Stimulated activated CD8-positive, alpha-beta memory T cell treated with anti-CD3 and anti-CD28 coated beads, Interleukin-7, amount 100 ng/mL, for 24 hours (primary cell): ENCODE measurements around the gene TCIRG1.

Source experiments
- DNase-seq: peaks from one replicate; pipeline ENCODE4 v3.0.0-alpha.2; 2020; ENCODE audit warnings: low read depth

TCIRG1 gene

DNA sequence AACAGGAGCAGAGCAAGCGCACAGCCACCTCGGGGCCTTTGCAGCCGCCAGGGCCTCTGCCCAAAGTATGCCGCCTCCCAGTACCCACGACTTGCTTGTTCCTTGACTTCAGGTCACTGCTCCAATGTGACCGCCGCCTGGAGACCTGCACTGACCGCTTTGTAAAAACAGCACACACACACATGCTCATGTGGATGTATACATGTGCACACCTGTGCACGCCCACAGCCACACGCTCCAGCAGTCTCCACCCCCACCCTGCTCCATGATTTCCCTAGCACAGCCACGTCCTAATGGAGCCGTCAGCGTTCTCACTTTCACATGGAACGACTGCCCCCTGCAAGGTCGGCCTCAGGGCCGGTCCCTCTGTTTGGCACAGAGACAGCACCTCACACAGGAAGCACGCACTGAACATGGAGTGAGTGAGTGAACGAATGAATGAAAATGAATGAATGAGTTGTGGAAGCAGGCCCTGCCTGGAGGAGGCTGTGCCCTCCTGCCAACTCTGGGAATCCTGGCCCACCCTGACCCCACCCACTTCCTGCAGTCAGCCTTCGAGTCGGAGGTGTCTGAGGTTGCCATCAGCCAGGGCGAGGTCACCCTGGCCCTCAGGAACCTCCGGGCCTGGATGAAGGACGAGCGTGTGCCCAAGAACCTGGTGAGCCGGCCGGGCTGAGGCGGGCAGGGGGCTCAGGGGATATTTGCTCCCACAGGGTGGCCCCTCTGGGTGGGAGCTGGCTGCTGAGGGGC, 20.7 kb upstream of the TCIRG1 start:
- DNase-seq, result no peak

DNA sequence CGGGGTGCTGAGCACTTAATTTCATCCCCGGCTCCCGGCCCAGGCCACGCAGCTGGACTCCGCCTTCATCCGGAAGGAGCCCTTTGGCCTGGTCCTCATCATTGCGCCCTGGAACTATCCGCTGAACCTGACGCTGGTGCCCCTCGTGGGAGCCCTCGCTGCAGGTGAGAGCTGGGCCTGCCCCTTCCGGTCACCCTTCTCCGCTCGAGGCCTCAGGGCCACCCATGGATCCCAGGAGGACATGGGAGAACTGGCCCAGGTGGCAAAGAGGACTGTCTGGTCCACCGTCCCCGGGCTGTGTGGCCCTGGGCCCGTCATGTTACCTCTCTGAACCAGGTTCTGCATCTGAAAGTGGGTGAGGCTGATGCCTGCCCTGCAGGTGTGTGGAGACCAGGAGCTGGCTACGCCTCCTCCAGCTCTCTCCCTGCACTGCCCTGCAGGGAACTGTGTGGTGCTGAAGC, 20.1 kb upstream of the TCIRG1 start:
- no peak for DNase-seq

- no peak for DNase-seq
Observed at GRCh38 chr11:68019486-68019885, 19.3 kb upstream of the TCIRG1 start.

GRCh38 chr11:68020575-68020974, 18.2 kb upstream of the TCIRG1 start:
- no peak for DNase-seq

- DNase-seq, result no peak
Observed at GRCh38 chr11:68021167-68021787, 17.5 kb upstream of the TCIRG1 start.

DNA sequence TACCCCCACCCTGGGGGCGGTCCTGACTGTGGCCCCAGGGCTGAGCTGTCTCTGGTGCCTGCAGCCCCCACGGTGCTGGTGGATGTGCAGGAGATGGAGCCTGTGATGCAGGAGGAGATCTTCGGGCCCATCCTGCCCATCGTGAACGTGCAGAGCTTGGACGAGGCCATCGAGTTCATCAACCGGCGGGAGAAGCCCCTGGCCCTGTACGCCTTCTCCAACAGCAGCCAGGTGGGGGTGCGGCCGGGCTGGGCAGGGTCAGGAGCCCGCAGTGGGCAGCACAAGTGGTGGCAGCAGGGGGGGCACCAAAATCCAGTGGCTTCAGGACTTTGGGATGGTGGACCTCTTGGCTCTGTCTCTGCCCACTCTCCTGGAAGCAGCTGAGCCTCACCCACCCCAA, 16.3 kb upstream of the TCIRG1 start:
- no peak for DNase-seq

- no peak for DNase-seq
Observed at GRCh38 chr11:68024508-68024907, 14.3 kb upstream of the TCIRG1 start.

- no peak for DNase-seq
Observed at GRCh38 chr11:68025047-68025446, 13.8 kb upstream of the TCIRG1 start.

- no peak for DNase-seq
Observed at GRCh38 chr11:68026391-68027105, 12.3 kb upstream of the TCIRG1 start.

DNA sequence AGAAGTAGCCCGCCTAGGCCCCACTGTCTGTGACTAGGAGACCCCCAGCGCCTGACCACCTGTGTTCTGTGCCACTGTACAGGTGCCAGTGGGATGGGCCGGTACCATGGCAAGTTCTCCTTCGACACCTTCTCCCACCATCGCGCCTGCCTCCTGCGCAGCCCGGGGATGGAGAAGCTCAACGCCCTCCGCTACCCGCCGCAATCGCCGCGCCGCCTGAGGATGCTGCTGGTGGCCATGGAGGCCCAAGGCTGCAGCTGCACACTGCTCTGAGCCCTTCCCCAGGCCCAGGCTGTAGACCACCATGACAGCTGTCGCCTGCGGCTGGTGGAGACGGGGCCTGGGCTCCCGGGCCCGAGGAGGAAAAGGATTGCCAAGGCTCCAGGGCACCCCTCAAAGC, 11.2 kb upstream of the TCIRG1 start:
- no peak for DNase-seq

GRCh38 chr11:68028802-68029545, 9.9 kb upstream of the TCIRG1 start:
- no peak for DNase-seq

DNA sequence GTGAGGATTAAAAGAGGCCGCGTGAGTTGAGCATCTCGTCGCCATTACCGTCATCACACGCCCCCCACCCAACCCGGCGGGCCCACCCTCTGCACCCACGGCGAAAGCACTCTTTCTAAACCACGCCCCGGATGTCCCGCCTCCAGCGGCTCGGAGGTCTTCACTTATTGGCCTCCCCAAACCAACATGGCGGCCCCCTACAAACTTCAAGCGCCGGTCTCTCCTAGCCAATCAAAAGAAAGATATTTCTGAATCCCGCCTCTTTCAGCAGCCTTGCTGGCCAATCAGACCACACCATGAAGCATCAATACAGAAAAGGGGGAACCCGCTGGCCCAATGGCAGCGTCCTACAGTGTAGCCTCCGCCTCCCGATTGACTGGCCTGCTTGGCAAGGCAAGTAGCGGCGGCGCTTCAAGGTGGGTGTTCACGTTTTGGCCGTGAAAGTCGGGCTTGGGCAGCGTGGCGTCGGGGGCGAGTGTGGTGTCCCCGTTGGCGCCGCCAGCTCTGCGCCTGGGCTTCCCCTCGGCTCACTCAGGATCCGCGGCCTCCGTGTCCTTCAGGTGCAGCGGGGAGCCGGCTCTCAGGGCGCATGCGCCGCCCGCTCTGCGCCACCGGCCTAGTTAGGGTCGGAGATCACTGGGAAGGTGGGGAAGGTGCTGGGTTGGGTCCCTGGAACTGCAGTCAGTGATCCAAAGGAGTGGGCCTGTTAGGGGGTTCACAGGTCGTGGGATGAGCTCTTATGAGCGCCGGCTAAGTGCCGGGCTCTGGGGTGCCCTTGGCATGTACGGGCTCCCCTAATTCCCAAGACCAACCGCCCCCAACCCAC, 8.3 kb upstream of the TCIRG1 start, which contains the start of gene NDUFS8:
Gene NDUFS8 (plus strand): TSS at position 364 of the 826 bp plus-strand sequence. CDS start 1,471 bp downstream, outside the sequence.
- DNase-seq, result peak; percentile 99

DNA sequence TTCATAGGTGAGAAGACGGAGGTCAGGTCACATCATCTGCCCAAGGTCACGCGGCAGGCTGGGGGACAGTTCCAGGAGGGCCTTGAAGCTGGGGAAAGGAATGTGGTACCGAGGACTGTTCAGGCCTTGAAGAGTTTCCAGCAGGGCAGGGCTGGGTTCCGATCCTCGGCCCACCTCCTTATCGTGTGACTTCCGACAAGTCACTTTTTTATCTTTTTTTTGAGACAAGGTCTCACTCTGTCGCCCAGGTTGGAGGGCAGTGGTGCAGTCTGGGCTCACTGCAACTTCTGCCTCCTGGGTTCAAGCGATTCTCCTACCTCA, 7.7 kb upstream of the TCIRG1 start:
- no peak for DNase-seq

- no peak for DNase-seq
Observed at GRCh38 chr11:68032003-68032402, 6.8 kb upstream of the TCIRG1 start.

- DNase-seq, result no peak
Observed at GRCh38 chr11:68032997-68033707, 5.7 kb upstream of the TCIRG1 start.

DNA sequence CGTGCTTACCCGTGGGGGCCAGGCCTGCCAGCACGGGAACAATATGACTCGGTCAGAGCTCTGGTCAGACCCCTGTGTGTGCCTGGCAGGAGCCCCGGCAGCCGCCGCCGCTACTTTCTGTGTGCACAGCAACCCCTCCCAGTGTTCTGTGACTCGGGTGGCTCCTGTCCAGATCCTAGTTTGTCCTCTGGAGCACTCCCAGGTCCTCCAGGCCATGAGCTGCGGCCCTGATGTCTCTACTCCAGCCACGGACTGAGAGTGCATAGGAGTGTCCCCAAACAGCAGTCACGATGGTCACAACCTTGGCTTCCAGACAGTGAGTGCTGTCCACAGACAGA, 5.1 kb upstream of the TCIRG1 start:
- no peak for DNase-seq

DNA sequence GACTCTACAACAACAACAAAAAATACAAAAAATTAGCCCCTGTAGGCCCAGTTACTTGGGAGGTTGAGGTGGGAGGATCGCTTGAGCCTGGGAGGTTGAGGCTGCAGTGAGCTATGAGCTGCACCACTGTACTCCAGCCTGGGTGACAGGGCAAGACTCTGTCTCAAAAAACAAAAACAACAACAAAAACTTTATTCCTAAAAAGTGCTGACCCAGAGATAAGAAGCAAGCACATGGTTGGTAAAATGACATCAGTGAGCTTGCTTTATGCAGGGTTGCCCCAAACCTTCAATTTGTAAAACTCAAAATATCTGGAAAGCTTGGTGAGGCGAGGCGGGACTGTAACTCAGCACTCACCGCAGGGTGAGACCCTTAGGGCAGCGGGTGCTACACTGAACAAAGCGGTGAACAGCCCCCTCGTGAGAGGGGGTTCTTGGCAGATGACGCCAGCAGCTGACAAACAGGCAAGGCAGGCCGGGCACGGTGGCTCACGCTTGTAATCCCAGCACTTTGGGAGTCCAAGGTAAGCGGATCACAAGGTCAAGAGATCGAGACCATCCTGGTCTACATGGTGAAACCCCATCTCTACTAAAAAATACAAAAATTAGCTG, 3.5 kb upstream of the TCIRG1 start:
- no peak for DNase-seq

DNA sequence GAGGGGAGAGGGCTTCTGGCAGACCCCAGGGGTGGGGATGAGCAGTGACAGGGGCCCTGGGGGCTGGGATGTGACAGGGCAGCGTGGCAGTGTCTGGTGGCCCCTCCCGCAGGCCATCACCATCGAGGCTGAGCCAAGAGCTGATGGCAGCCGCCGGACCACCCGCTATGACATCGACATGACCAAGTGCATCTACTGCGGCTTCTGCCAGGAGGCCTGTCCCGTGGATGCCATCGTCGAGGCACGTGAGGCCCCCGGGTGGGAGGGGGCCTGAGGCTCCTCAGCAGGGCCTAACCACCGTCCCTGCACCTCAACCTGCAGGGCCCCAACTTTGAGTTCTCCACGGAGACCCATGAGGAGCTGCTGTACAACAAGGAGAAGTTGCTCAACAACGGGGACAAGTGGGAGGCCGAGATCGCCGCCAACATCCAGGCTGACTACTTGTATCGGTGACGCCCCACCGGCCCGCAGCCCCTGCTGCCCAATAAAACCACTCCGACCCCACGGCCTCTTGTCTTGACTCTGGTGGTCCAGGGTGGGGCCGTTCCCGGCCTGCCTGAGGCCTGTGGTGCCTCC, 2.6 kb upstream of the TCIRG1 start:
- DNase-seq, result no peak

DNA sequence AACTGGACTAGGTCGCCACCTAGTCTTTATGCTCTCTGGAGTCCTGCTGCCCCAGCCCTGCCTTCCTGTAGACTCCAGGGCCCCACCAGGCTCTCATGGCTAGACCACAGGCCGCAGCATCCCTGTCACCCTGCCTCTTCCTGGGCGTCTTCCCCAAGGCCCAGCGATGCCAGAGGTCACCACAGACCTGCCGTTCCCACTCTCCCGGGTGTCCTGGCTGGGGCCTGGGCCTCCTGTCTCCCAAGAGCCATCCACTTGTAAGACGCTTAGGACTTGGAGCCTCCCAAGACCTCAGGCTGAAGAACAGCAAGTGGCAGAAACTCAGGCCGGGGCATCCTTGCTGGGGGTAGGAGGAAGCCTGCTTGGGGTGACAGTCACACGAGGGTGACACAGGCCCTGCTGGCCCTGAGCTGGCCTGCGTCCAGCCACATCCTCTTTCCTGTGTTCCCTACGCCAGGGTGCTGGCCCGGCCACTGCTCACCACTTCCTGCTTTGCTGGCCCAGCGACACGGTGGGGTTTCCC, 2.0 kb upstream of the TCIRG1 start:
- no peak for DNase-seq
